ENCODE measurements around the gene PPM1F. TPM values are rescaled to one million over a fixed set of nuclear protein-coding genes. Genes with fewer than 3 reads are reported as not detected.

Gene PPM1F
- total RNA-seq, 1 donor = 30.6 TPM

GRCh38 chr22:21931056-21931455 is 21.6 kb downstream of the PPM1F start:
- no peak for TF ChIP-seq CTCF (IDR thresholded peaks at IDR 0.05; ENCODE audit: insufficient read depth, low read length)

GRCh38 chr22:21929253-21929652 is 23.4 kb downstream of the PPM1F start:
- no peak overlapping the region for H3K4me3 ChIP-seq (ENCODE audit: low read depth, low read length)
- DNase-seq (ENCODE audit: low read depth) = no peak
- TF ChIP-seq CTCF (IDR thresholded peaks at IDR 0.05; ENCODE audit: insufficient read depth, low read length) = no peak

More at GRCh38 chr22:21931056-21931455, 21.6 kb downstream of the PPM1F start:
- no peak for DNase-seq (ENCODE audit: low read depth)
- no peak overlapping the region for H3K4me3 ChIP-seq (ENCODE audit: low read depth, low read length)

- DNase-seq (ENCODE audit: low read depth) = no peak
- TF ChIP-seq CTCF (IDR thresholded peaks at IDR 0.05; ENCODE audit: insufficient read depth, low read length) = no peak
- no peak overlapping the region for H3K4me3 ChIP-seq (ENCODE audit: low read depth, low read length)
Measured at GRCh38 chr22:21928048-21928447, 24.6 kb downstream of the PPM1F start.

- no peak for DNase-seq (ENCODE audit: low read depth)
- no peak overlapping the region for H3K4me3 ChIP-seq (ENCODE audit: low read depth, low read length)
- TF ChIP-seq CTCF (IDR thresholded peaks at IDR 0.05; ENCODE audit: insufficient read depth, low read length) = no peak
Measured at GRCh38 chr22:21927174-21927823, 25.3 kb downstream of the PPM1F start.

- no peak overlapping the region for H3K4me3 ChIP-seq (ENCODE audit: low read depth, low read length)
- DNase-seq (ENCODE audit: low read depth) = no peak
- TF ChIP-seq CTCF (IDR thresholded peaks at IDR 0.05; ENCODE audit: insufficient read depth, low read length) = no peak
Measured at GRCh38 chr22:21926728-21927127, 25.9 kb downstream of the PPM1F start.

GRCh38 chr22:21923163-21923561 is 29.5 kb downstream of the PPM1F start:
- no peak for TF ChIP-seq CTCF (IDR thresholded peaks at IDR 0.05; ENCODE audit: insufficient read depth, low read length)
- no peak for DNase-seq (ENCODE audit: low read depth)
- H3K4me3 ChIP-seq (ENCODE audit: low read depth, low read length) = no peak overlapping the region

All from fibroblast of the aortic adventitia (primary cell).